Karpas-422 (cell line): ENCODE measurements around the gene TWIST2. TPM values are rescaled to one million over a fixed set of nuclear protein-coding genes. Genes with fewer than 3 reads are reported as not detected.

ENCODE experiments used
- DNase-seq: peaks from one replicate; pipeline ENCODE4 v3.0.0-alpha.2; 2015
- H2AFZ ChIP-seq: fragments of 200-600 bp; sonication (generic); 2 replicates; pipeline ENCODE4 v1.6.1; 2014; ENCODE audit warnings: antibody characterized with exemption, low read length, mixed read lengths
- H3K27ac ChIP-seq: fragments of 200-600 bp; sonication (generic); 2 replicates; pipeline ENCODE4 v1.5.1; 2014; ENCODE audit warnings: mild to moderate bottlenecking, low read length, moderate library complexity
- H3K27me3 ChIP-seq: fragments of 200-600 bp; sonication (generic); 2 replicates; pipeline ENCODE4 v1.6.1; 2014; ENCODE audit warnings: low read length, mixed read lengths
- H3K36me3 ChIP-seq: fragments of 200-600 bp; sonication (generic); 2 replicates; pipeline ENCODE4 v1.6.1; 2014; ENCODE audit warnings: low read length, mixed read lengths; ENCODE audit not compliant: insufficient read depth
- H3K4me1 ChIP-seq: fragments of 200-600 bp; sonication (generic); 2 replicates; pipeline ENCODE4 v1.6.1; 2014; ENCODE audit warnings: mild to moderate bottlenecking, low read length, mixed read lengths
- H3K4me2 ChIP-seq: fragments of 200-600 bp; sonication (generic); 2 replicates; pipeline ENCODE4 v1.6.1; 2014; ENCODE audit warnings: low read length, low read depth, mild to moderate bottlenecking; ENCODE audit not compliant: poor library complexity, severe bottlenecking
- H3K4me3 ChIP-seq: fragments of 200-600 bp; sonication (generic); 2 replicates; pipeline ENCODE4 v1.5.1; 2014; ENCODE audit warnings: mild to moderate bottlenecking, antibody characterized with exemption, low read length, mixed read lengths
- H3K79me2 ChIP-seq: fragments of 200-600 bp; sonication (generic); 2 replicates; pipeline ENCODE4 v1.6.1; 2014; ENCODE audit warnings: mild to moderate bottlenecking, low read length, mixed read lengths
- H3K9ac ChIP-seq: fragments of 200-600 bp; sonication (generic); 2 replicates; pipeline ENCODE4 v1.6.0; 2014; ENCODE audit warnings: low read length
- H3K9me2 ChIP-seq: fragments of 200-600 bp; sonication (generic), shearing (Covaris generic); replicated peaks from 2 replicates; pipeline ENCODE4 v1.6.0; 2014; ENCODE audit warnings: mild to moderate bottlenecking, low read length, moderate library complexity; ENCODE audit not compliant: insufficient read depth
- H3K9me3 ChIP-seq: fragments of 300-700, 200-600 bp; sonication (generic); 2 replicates; pipeline ENCODE4 v1.6.1; 2014; ENCODE audit warnings: low read length, mixed read lengths
- H4K20me1 ChIP-seq: fragments of 200-600 bp; sonication (generic); 2 replicates; pipeline ENCODE4 v1.6.1; 2014; ENCODE audit warnings: mild to moderate bottlenecking, antibody characterized with exemption, low read length, low read depth; ENCODE audit not compliant: insufficient read depth
- total RNA-seq: library from RNA; depleted of rRNA; stranded (reverse); fragments of >200 nt; shearing (Covaris generic); gene quantifications from 2 replicates; pipeline ENCODE4 v1.2.3, GENCODE V29; 2014; ENCODE audit warnings: low replicate concordance

Gene TWIST2
- total RNA-seq, 1 experiment from 2014 or later: 0.67 TPM

DNA sequence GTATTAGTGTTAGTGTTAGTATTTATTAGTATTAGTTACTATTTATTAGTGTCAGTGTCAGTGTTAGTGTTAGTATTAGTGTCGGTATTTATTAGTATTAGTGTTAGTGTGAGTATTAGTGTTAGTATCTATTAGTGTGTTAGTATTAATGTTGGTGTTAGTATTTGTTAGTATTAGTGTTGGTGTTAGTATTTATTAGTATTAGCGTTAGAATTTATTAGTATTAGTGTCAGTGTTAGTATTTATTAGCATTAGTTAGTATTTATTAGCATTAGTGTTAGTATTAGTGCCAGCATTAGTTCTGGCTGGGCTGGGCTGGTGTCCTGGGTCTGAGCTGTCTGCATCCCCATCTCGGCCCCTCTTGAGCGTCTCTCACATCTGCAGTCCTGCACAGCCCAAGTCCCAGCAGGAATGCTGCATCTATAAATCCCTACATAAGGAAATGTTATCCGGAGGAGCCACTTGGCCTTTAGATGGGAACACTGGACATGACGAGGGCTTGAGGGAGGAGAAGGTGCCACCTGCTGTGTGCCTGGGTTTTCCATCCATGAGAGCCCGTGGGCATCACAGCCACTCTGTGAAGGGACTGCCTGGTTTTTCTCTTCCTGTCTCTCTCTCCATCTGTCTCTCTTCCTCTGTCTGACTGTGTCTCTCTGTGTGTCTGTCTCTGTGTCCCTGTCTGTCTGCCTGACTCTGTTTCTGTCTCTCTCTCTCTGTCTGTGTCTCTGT, 33.6 kb downstream of the TWIST2 start:
- H2AFZ ChIP-seq: no peak overlapping the region
- no peaks in the 10 kb centered on the region for H3K9me2 ChIP-seq
- no peaks in the 10 kb centered on the region for H3K27me3 ChIP-seq
- no peak overlapping the region for H3K9ac ChIP-seq
- no peak overlapping the region for H3K4me2 ChIP-seq
- H4K20me1 ChIP-seq: no peaks in the 10 kb centered on the region
- no peaks in the 10 kb centered on the region for H3K9me3 ChIP-seq
- DNase-seq: no peak
- H3K4me3 ChIP-seq: no peak overlapping the region
- no peak overlapping the region for H3K27ac ChIP-seq
- no peaks in the 10 kb centered on the region for H3K4me1 ChIP-seq
- no peaks in the 10 kb centered on the region for H3K36me3 ChIP-seq
- no peaks in the 10 kb centered on the region for H3K79me2 ChIP-seq

DNA sequence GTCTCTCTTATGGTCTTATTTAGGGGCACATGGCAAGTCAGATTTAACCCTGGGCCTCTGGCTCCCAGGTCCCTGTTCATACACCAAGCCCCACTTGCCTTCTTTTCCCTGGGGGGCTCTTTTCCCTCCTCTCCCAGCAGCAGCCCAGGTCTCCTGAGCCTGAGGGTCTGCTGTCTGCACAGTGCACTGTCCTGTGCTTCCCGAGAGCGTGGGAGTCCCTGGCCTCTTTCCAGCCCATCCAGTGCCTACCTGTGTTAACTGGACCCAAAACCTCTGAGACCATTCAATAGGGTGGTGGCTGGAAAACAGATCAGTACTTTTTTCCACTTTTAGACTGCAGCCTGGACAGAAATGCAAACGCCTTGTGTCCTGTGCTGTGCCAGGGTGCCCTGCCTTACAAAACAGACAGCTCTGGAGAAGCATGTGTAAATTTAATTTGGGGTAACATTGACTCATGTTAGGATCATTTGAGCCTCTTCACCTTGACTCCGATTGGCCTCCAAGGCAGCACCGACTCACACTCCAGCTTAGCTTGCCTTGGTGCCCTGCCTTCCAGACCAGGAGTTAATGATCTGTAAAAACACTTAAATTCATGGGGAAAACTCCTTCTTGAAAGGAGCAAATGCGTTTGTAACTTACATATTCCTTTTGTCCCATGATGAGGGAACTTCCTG, 34.3 kb downstream of the TWIST2 start:
- Histone ChIP-seq H2AFZ (no peak overlapping the region), H3K4me1 (no peaks in the 10 kb centered on the region), H3K4me2 (no peak overlapping the region), H3K9me2 (no peaks in the 10 kb centered on the region), H3K36me3 (no peaks in the 10 kb centered on the region), H3K9me3 (no peaks in the 10 kb centered on the region), H4K20me1 (no peaks in the 10 kb centered on the region), H3K27me3 (no peaks in the 10 kb centered on the region), H3K9ac (no peak overlapping the region), H3K79me2 (no peaks in the 10 kb centered on the region), H3K27ac (no peak overlapping the region), H3K4me3 (no peak overlapping the region)
- DNase-seq: no peak

DNA sequence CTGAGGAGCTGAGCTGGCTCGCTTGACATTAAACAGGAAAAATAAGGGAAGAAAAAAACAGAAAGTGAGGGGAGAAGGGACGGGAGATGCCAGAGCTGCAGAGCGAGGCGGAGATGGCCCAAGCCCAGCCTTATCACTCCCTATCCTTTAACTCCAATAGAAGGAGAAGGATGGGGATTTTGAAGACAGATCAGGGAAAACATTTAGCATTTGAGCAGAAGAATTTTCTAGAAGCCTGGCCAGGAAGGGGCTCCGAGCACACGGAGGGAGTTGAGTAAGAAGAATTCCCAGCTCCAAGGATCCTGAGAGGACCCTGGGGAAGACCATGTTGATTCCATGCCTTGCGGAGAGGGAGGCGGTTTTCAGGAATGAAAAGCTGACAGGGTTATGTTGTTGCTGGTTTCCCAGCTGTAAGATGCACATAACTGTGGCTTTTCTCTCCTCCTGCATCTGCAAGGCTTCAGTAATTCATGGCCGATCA, 35.6 kb downstream of the TWIST2 start:
- Histone ChIP-seq H3K27ac (no peak overlapping the region), H3K9me3 (no peaks in the 10 kb centered on the region), H3K9me2 (no peaks in the 10 kb centered on the region), H3K9ac (no peak overlapping the region), H3K36me3 (no peaks in the 10 kb centered on the region), H3K79me2 (no peaks in the 10 kb centered on the region), H3K27me3 (no peaks in the 10 kb centered on the region), H4K20me1 (no peaks in the 10 kb centered on the region), H3K4me2 (no peak overlapping the region), H3K4me1 (no peaks in the 10 kb centered on the region), H3K4me3 (no peak overlapping the region), H2AFZ (no peak overlapping the region)
- no peak for DNase-seq

DNA sequence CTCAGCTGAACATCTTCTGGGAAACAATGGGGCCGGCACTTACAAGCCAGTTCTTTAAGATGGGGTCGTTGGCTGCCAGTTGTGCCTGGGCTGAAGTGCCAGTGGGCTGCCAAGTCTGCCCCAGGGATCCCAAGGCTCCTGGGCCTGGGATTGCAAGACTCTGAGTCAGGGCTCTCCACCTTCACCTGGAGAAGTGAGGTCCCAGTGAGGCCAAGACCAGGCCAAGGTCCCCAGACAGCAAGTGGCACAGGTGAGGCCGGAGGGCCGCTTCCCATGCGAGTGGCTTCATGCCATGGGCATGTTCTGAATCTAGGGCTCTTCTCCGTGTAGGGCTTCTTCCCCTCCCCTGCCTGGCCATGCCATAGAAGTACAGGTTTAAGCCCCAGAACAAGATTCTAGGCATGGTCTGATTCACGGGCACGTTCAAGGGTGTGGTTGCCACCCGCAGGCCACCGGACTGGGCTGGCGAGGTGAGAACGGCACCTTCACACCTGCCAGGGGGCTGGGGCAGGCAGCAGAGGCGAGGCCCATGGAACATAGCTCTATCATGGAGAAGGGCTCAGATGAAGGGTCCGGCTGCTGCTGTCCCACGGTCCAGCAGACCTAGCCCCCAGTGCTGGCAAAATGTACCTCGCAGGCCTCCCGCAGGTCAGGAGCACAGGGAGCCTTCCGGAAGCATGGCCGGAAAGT, 36.4 kb downstream of the TWIST2 start:
- Histone ChIP-seq H4K20me1 (no peaks in the 10 kb centered on the region), H3K4me1 (no peaks in the 10 kb centered on the region), H3K9ac (no peak overlapping the region), H3K27ac (no peak overlapping the region), H3K9me3 (no peaks in the 10 kb centered on the region), H3K4me3 (no peak overlapping the region), H3K9me2 (no peaks in the 10 kb centered on the region), H2AFZ (no peak overlapping the region), H3K36me3 (no peaks in the 10 kb centered on the region), H3K79me2 (no peaks in the 10 kb centered on the region), H3K4me2 (no peak overlapping the region), H3K27me3 (no peaks in the 10 kb centered on the region)
- no peak for DNase-seq

DNA sequence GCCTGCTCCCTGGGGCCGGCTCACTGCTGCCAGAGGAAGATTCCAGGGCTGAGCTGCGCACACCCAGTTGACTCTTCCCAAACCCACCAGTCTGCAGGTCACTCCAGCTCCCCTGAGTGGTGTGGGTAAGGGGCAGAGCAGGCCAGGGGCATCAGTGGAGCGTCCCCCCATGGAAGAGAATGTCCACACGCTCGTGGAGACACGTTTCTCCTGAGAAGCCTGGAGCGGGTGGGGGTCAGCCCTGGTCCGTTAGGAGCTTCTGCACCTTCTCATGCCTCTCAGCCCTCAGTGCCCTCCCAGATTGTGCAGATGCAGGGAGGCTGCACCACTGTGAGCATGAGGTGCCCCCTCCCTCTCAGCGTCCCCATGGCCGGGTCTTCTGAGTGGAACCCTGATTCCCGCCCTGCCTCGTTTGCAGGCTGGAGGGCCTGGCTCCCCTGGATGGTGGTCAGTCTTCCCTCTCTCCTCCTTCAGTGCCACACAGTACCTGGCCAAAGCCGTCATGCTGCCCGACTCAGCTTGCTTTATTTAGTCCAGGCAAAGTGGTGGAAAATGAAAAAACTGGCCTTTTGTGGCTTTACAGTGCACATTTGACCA, 37.0 kb downstream of the TWIST2 start:
- no peak for DNase-seq
- no peaks in the 10 kb centered on the region for H3K36me3 ChIP-seq
- H3K9me3 ChIP-seq: no peaks in the 10 kb centered on the region
- H3K9me2 ChIP-seq: no peaks in the 10 kb centered on the region
- no peaks in the 10 kb centered on the region for H3K27me3 ChIP-seq
- H3K9ac ChIP-seq: no peak overlapping the region
- no peaks in the 10 kb centered on the region for H4K20me1 ChIP-seq
- no peak overlapping the region for H2AFZ ChIP-seq
- H3K4me3 ChIP-seq: no peak overlapping the region
- H3K4me1 ChIP-seq: no peaks in the 10 kb centered on the region
- H3K4me2 ChIP-seq: no peak overlapping the region
- no peak overlapping the region for H3K27ac ChIP-seq
- no peaks in the 10 kb centered on the region for H3K79me2 ChIP-seq

DNA sequence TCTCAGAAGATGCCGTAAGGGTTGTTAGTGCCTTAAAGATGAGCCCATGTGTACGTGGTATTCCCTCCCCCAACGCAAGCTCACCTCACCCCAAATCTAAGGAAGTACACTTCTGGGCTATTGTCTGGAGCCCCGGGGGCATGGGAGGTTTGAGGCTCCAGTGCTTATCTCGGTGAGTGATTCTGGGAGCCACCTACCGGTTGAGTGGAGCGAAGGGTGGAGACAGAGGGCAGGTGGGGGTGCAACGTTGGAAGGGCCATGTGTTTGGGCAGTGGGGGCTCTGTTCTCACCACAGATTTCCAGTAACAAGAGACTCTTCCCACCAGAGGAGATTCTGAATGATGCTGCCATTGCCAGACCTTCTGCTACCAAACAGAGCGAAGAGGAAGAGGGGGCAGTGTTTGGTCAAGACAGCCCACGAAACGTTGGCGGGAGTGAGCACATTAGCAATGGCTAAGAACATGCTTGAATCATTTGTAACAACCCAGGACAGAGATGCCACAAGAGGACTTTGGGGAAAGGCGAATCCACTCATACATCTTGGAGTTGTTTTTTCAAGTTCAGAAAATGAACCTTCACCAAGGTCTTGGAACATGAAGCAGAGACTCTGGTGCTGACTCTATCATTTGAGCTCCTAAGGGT, 38.7 kb downstream of the TWIST2 start:
- no peak for DNase-seq
- no peaks in the 10 kb centered on the region for H4K20me1 ChIP-seq
- no peaks in the 10 kb centered on the region for H3K27me3 ChIP-seq
- H3K9me2 ChIP-seq: no peaks in the 10 kb centered on the region
- no peak overlapping the region for H3K4me2 ChIP-seq
- no peaks in the 10 kb centered on the region for H3K79me2 ChIP-seq
- H3K4me1 ChIP-seq: no peaks in the 10 kb centered on the region
- no peak overlapping the region for H3K9ac ChIP-seq
- H2AFZ ChIP-seq: no peak overlapping the region
- no peaks in the 10 kb centered on the region for H3K36me3 ChIP-seq
- H3K27ac ChIP-seq: no peak overlapping the region
- no peaks in the 10 kb centered on the region for H3K9me3 ChIP-seq
- H3K4me3 ChIP-seq: no peak overlapping the region

DNA sequence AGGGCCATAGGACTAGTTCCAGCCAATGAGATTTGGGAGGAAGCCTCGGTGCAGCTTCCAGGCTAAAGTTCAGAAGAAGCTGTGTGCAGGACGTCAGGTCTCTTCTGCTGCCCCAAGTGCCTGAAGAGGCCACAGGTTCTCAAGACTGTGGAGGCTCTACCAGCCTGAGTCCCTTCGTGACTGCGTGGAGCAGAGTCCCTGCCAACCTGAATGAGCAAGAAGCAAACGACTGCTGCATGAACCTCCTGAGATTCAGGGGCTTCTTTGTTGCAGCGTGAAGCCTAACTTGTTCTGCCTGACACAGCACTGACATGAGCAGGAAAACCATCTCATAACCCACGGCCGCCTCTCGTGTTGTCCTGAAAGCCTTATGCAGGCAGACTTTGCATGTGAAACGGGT, 39.7 kb downstream of the TWIST2 start:
- Histone ChIP-seq H3K79me2 (no peaks in the 10 kb centered on the region), H3K4me3 (no peak overlapping the region)
- no peak for DNase-seq

DNA sequence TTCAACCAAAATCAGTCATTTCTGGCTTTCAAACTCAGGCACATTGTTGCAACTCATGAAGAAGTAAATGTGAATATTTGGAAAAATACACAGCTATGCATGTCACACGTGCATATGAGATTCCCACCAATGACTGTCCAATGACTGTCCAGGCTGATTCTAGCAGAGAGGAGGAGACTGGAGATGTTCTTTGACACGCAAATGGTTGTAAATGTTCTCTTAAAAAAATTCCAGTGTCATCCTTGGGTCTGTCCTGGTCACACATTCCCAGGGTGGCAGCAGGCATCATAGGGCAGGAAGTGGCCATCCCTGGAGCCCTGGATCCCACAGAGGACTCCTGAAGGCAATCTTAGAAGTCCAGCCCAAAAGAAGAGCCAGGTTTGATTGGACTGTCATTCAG, 40.9 kb downstream of the TWIST2 start:
- Histone ChIP-seq H3K27me3 (no peaks in the 10 kb centered on the region), H3K4me2 (no peak overlapping the region), H3K4me1 (no peaks in the 10 kb centered on the region), H2AFZ (no peak overlapping the region), H3K79me2 (no peaks in the 10 kb centered on the region), H4K20me1 (no peaks in the 10 kb centered on the region), H3K9me3 (no peaks in the 10 kb centered on the region), H3K27ac (no peak overlapping the region), H3K36me3 (no peaks in the 10 kb centered on the region), H3K4me3 (no peak overlapping the region), H3K9me2 (no peaks in the 10 kb centered on the region), H3K9ac (no peak overlapping the region)
- DNase-seq: no peak

More for the DNA sequence above, 39.7 kb downstream of the TWIST2 start:
- H3K4me1 ChIP-seq: no peaks in the 10 kb centered on the region
- H3K9me3 ChIP-seq: no peaks in the 10 kb centered on the region
- H2AFZ ChIP-seq: no peak overlapping the region
- no peaks in the 10 kb centered on the region for H4K20me1 ChIP-seq
- no peaks in the 10 kb centered on the region for H3K27me3 ChIP-seq
- no peak overlapping the region for H3K27ac ChIP-seq
- H3K9me2 ChIP-seq: no peaks in the 10 kb centered on the region
- no peak overlapping the region for H3K4me2 ChIP-seq
- H3K36me3 ChIP-seq: no peaks in the 10 kb centered on the region
- H3K9ac ChIP-seq: no peak overlapping the region
